ENCODE data around the gene ADARB2.

Gene ADARB2

DNA sequence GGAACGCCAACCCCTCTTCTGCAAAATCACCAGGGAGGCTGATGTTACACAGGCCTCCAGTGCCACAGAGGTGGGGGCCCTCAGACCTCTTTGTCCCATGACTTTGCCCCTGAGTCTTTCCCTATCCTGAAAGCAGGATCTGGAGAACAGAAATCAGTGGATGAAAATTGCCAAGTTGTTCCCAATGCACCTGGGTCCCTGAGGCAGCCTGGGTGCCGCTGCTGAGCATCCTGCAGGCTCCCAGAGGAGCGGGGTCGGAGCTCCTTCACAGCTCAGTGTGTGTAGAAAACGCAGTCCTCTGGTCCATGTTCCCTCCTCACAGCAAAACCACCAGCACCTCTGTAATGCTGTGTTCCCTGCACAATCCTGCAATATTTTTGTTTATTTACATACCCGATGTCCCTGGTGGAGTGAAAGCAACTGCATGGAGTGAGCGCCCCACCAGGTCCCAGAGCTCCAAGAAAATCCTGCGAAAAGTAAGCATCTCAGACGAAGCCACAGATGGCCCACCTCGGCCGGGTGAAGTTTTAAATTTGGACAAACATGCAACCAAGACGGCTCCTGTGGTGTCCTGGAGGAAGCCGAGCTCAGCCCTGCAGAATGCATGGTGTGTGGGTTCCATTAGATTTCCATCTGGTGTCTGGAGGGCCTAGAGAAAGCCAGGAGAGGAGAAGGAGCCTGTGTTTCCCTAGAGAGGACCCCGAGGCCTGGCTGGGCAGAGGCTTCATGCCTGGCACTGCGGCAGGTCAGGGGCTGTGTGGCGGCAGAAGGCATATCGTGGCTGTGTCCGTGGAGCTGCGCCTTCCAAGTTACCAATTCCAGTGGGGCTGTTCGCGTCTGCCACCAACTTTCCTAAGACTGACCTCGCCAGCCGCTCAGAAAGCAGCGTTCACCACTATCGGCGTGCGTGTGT lies 445.9 kb downstream of the ADARB2 start:
- no peak overlapping the region for H4K8ac ChIP-seq (ENCODE audit: low read depth, low read length)
- H3K23ac ChIP-seq (ENCODE audit: low read depth, low read length, poor library complexity): peak overlapping the region; percentile 74
- no peak overlapping the region for H4K91ac ChIP-seq (ENCODE audit: low read depth, low read length, poor library complexity)
- H3K4me3 ChIP-seq (ENCODE audit: low read length in 2 of 2): no peak overlapping the region
- H3K4me2 ChIP-seq (ENCODE audit: insufficient read depth, low read length, poor library complexity, severe bottlenecking): no peak overlapping the region
- H2BK5ac ChIP-seq (ENCODE audit: low read length): peak overlapping the region; percentile 49
- H3K14ac ChIP-seq (ENCODE audit: low read length): peak overlapping the region; percentile 13
- peak overlapping the region; percentile 95 for H2BK12ac ChIP-seq (ENCODE audit: low read length)
- no peak overlapping the region for H2AFZ ChIP-seq (ENCODE audit: low read length)
- DNase-seq (ENCODE audit: low spot score): no peak
- H3K27ac ChIP-seq (replicated peaks; ENCODE audit: low read length): no peak overlapping the region
- no peaks in the 10 kb centered on the region for H3K36me3 ChIP-seq (replicated peaks in 1 of 2; ENCODE audit: control insufficient read depth in 2 of 2, insufficient read depth in 2 of 2, low read length in 2 of 2)
- H3K4me1 ChIP-seq (ENCODE audit: control insufficient read depth in 2 of 2, insufficient read depth in 1 of 2, low read depth in 1 of 2, low read length in 2 of 2): peaks cover 9 to 23% of the 10 kb centered on the region in 2 donors
- no peak overlapping the region for H3K9ac ChIP-seq (ENCODE audit: low read depth, low read length, poor library complexity)
- peaks cover 0 to 18% (median 0%) of the 10 kb centered on the region in 3 experiments for H3K27me3 ChIP-seq (ENCODE audit: control insufficient read depth in 3 of 3, insufficient read depth in 3 of 3, low read depth in 1 of 3, low read length in 3 of 3)
- H3K4ac ChIP-seq (ENCODE audit: low read length): peak overlapping the region; percentile 4
- H3K79me1 ChIP-seq (ENCODE audit: low read depth, low read length): no peaks in the 10 kb centered on the region
- peak overlapping the region; percentile 90 for H2AK5ac ChIP-seq (ENCODE audit: low read depth, low read length)
- no CpG with 5 or more reads among the region's 27 CpGs for WGBS, 2 donors (ENCODE audit: extremely low coverage in 2 of 2, insufficient read length in 2 of 2, insufficient replicate concordance in 1 of 2)
- H2BK15ac ChIP-seq (ENCODE audit: low read length): peak overlapping the region; percentile 98
- H3K9me3 ChIP-seq (replicated peaks in 1 of 2; ENCODE audit: control insufficient read depth in 2 of 2, insufficient read depth in 1 of 2, low read depth in 1 of 2, low read length in 2 of 2): no peaks in the 10 kb centered on the region
- H3K18ac ChIP-seq (ENCODE audit: low read length): peak overlapping the region; percentile 49
- H2BK120ac ChIP-seq (ENCODE audit: low read depth, low read length): peak overlapping the region; percentile 56

DNA sequence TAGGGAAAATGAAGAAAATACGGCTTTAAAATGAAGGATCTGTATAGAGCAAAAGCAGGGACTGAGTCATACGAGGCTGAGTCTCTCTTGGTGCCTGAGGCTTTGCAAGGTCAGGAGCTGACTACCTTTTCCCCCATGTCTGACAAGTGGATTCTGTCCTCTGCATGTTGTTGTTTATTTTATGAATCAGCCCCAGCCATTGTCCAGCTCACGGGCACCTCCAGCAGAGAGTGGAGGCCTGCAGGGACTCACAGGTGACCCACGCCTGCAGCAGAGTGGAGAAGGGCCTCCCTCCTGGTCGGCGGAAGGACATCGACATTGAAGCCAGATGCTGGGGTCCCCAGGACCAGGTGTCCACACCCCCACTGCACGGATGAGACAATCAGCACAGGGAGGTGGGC lies 447.3 kb downstream of the ADARB2 start:
- Histone ChIP-seq H3K14ac (ENCODE audit: low read length) (no peak overlapping the region), H2BK120ac (ENCODE audit: low read depth, low read length) (no peak overlapping the region), H3K4me1 (ENCODE audit: control insufficient read depth in 2 of 2, insufficient read depth in 1 of 2, low read depth in 1 of 2, low read length in 2 of 2) (peaks cover 9 to 25% of the 10 kb centered on the region in 2 donors), H4K8ac (ENCODE audit: low read depth, low read length) (no peak overlapping the region), H2BK12ac (ENCODE audit: low read length) (peak overlapping the region; percentile 48), H3K27me3 (ENCODE audit: control insufficient read depth in 3 of 3, insufficient read depth in 3 of 3, low read depth in 1 of 3, low read length in 3 of 3) (peaks cover 0 to 19% (median 0%) of the 10 kb centered on the region in 3 experiments), H2BK5ac (ENCODE audit: low read length) (no peak overlapping the region), H3K4me3 (ENCODE audit: low read length in 2 of 2) (no peak overlapping the region), H3K79me1 (ENCODE audit: low read depth, low read length) (no peaks in the 10 kb centered on the region), H4K91ac (ENCODE audit: low read depth, low read length, poor library complexity) (no peak overlapping the region), H3K4me2 (ENCODE audit: insufficient read depth, low read length, poor library complexity, severe bottlenecking) (no peak overlapping the region), H3K36me3 (replicated peaks in 1 of 2; ENCODE audit: control insufficient read depth in 2 of 2, insufficient read depth in 2 of 2, low read length in 2 of 2) (no peaks in the 10 kb centered on the region), H3K9me3 (replicated peaks in 1 of 2; ENCODE audit: control insufficient read depth in 2 of 2, insufficient read depth in 1 of 2, low read depth in 1 of 2, low read length in 2 of 2) (no peaks in the 10 kb centered on the region), H2AFZ (ENCODE audit: low read length) (no peak overlapping the region), H3K9ac (ENCODE audit: low read depth, low read length, poor library complexity) (no peak overlapping the region), H3K27ac (replicated peaks; ENCODE audit: low read length) (no peak overlapping the region), H3K4ac (ENCODE audit: low read length) (no peak overlapping the region), H2AK5ac (ENCODE audit: low read depth, low read length) (peak overlapping the region; percentile 33), H3K23ac (ENCODE audit: low read depth, low read length, poor library complexity) (no peak overlapping the region), H3K18ac (ENCODE audit: low read length) (peak overlapping the region; percentile 45), H2BK15ac (ENCODE audit: low read length) (no peak overlapping the region)
- DNase-seq (ENCODE audit: low spot score): no peak
- no CpG with 5 or more reads among the region's 8 CpGs for WGBS, 2 donors (ENCODE audit: extremely low coverage in 2 of 2, insufficient read length in 2 of 2, insufficient replicate concordance in 1 of 2)

GRCh38 chr10:1289591-1289990 lies 447.7 kb downstream of the ADARB2 start:
- H2BK15ac ChIP-seq (ENCODE audit: low read length): peak overlapping the region; percentile 73
- no CpG with 5 or more reads among the region's 16 CpGs for WGBS, 2 donors (ENCODE audit: extremely low coverage in 2 of 2, insufficient read length in 2 of 2, insufficient replicate concordance in 1 of 2)
- no peaks in the 10 kb centered on the region for H3K36me3 ChIP-seq (replicated peaks in 1 of 2; ENCODE audit: control insufficient read depth in 2 of 2, insufficient read depth in 2 of 2, low read length in 2 of 2)
- H3K27me3 ChIP-seq (ENCODE audit: control insufficient read depth in 3 of 3, insufficient read depth in 3 of 3, low read depth in 1 of 3, low read length in 3 of 3): peaks cover 0 to 19% (median 0%) of the 10 kb centered on the region in 3 experiments
- no peaks in the 10 kb centered on the region for H3K79me1 ChIP-seq (ENCODE audit: low read depth, low read length)
- H3K4me1 ChIP-seq (ENCODE audit: control insufficient read depth in 2 of 2, insufficient read depth in 1 of 2, low read depth in 1 of 2, low read length in 2 of 2): peaks cover 9 to 23% of the 10 kb centered on the region in 2 donors
- no peak overlapping the region for H3K27ac ChIP-seq (replicated peaks; ENCODE audit: low read length)
- peak overlapping the region; percentile 52 for H2BK12ac ChIP-seq (ENCODE audit: low read length)
- peak overlapping the region; percentile 88 for H3K18ac ChIP-seq (ENCODE audit: low read length)
- no peak overlapping the region for H2BK120ac ChIP-seq (ENCODE audit: low read depth, low read length)
- H2BK5ac ChIP-seq (ENCODE audit: low read length): no peak overlapping the region
- H3K9me3 ChIP-seq (replicated peaks in 1 of 2; ENCODE audit: control insufficient read depth in 2 of 2, insufficient read depth in 1 of 2, low read depth in 1 of 2, low read length in 2 of 2): no peaks in the 10 kb centered on the region
- no peak for DNase-seq (ENCODE audit: low spot score)
- no peak overlapping the region for H4K91ac ChIP-seq (ENCODE audit: low read depth, low read length, poor library complexity)
- peak overlapping the region; percentile 33 for H3K14ac ChIP-seq (ENCODE audit: low read length)
- no peak overlapping the region for H3K9ac ChIP-seq (ENCODE audit: low read depth, low read length, poor library complexity)
- H4K8ac ChIP-seq (ENCODE audit: low read depth, low read length): peak overlapping the region; percentile 57
- no peak overlapping the region for H2AFZ ChIP-seq (ENCODE audit: low read length)
- H2AK5ac ChIP-seq (ENCODE audit: low read depth, low read length): peak overlapping the region; percentile 92
- no peak overlapping the region for H3K4me2 ChIP-seq (ENCODE audit: insufficient read depth, low read length, poor library complexity, severe bottlenecking)
- H3K23ac ChIP-seq (ENCODE audit: low read depth, low read length, poor library complexity): peak overlapping the region; percentile 89
- peak overlapping the region in 1 of 2 donors; percentile 23 for H3K4me3 ChIP-seq (ENCODE audit: low read length in 2 of 2)
- H3K4ac ChIP-seq (ENCODE audit: low read length): peak overlapping the region; percentile 31

- Histone ChIP-seq H3K23ac (ENCODE audit: low read depth, low read length, poor library complexity) (no peak overlapping the region), H3K4ac (ENCODE audit: low read length) (no peak overlapping the region), H3K18ac (ENCODE audit: low read length) (peak overlapping the region; percentile 38), H3K9me3 (replicated peaks in 1 of 2; ENCODE audit: control insufficient read depth in 2 of 2, insufficient read depth in 1 of 2, low read depth in 1 of 2, low read length in 2 of 2) (no peaks in the 10 kb centered on the region), H2AFZ (ENCODE audit: low read length) (peak overlapping the region; percentile 18), H3K4me3 (ENCODE audit: low read length in 2 of 2) (no peak overlapping the region), H3K27ac (replicated peaks; ENCODE audit: low read length) (no peak overlapping the region), H4K91ac (ENCODE audit: low read depth, low read length, poor library complexity) (no peak overlapping the region), H4K8ac (ENCODE audit: low read depth, low read length) (no peak overlapping the region), H2BK15ac (ENCODE audit: low read length) (no peak overlapping the region), H2BK5ac (ENCODE audit: low read length) (no peak overlapping the region), H3K14ac (ENCODE audit: low read length) (peak overlapping the region; percentile 72), H2BK120ac (ENCODE audit: low read depth, low read length) (no peak overlapping the region), H2BK12ac (ENCODE audit: low read length) (no peak overlapping the region), H3K4me2 (ENCODE audit: insufficient read depth, low read length, poor library complexity, severe bottlenecking) (no peak overlapping the region), H3K4me1 (ENCODE audit: control insufficient read depth in 2 of 2, insufficient read depth in 1 of 2, low read depth in 1 of 2, low read length in 2 of 2) (peaks cover 0 to 13% of the 10 kb centered on the region in 2 donors), H3K36me3 (replicated peaks in 1 of 2; ENCODE audit: control insufficient read depth in 2 of 2, insufficient read depth in 2 of 2, low read length in 2 of 2) (no peaks in the 10 kb centered on the region), H3K9ac (ENCODE audit: low read depth, low read length, poor library complexity) (peak overlapping the region; percentile 75), H2AK5ac (ENCODE audit: low read depth, low read length) (no peak overlapping the region), H3K27me3 (ENCODE audit: control insufficient read depth in 3 of 3, insufficient read depth in 3 of 3, low read depth in 1 of 3, low read length in 3 of 3) (peaks cover 0 to 17% (median 0%) of the 10 kb centered on the region in 3 experiments), H3K79me1 (ENCODE audit: low read depth, low read length) (no peaks in the 10 kb centered on the region)
- DNase-seq (ENCODE audit: low spot score): no peak
- no CpG with 5 or more reads among the region's 6 CpGs for WGBS, 2 donors (ENCODE audit: extremely low coverage in 2 of 2, insufficient read length in 2 of 2, insufficient replicate concordance in 1 of 2)
Observed at GRCh38 chr10:1287971-1288401, 449.3 kb downstream of the ADARB2 start.
